ENCODE data around the gene DOP1A. TPM values are rescaled to one million over a fixed set of nuclear protein-coding genes. Genes with fewer than 3 reads are reported as not detected.

Gene DOP1A
- total RNA-seq, 1 donor from 2014 or later: 36.9 TPM

DNA sequence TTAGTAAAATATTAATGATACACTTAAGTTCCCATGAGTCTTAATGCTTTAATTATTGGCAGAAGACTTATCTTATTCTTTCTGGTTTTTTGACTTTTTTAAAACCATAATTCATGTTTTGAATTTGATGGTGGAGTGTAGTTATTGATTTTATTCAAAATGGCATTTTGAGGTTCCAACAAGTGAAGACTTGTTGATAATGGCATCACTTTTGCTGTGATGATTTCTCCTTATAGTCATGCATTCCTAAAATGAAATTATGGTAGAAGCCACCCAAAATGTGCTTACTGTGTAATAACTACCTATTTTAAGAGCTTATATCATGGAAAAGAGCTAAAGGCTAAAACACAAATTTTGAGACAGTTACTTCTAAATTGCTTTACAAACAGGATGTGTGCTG lies 2.2 kb downstream of the DOP1A start:
- H3K36me3 Mint-ChIP-seq: no peaks in the 10 kb centered on the region
- no peak overlapping the region for H3K27ac Mint-ChIP-seq
- no peaks in the 10 kb centered on the region for H3K9me3 Mint-ChIP-seq
- DNase-seq (ENCODE audit: low spot score in 2 of 2, unreplicated experiment in 2 of 2): no peak
- no peaks in the 10 kb centered on the region for H3K27me3 Mint-ChIP-seq (ENCODE audit: low read depth)
- TF ChIP-seq, protein P1, sequence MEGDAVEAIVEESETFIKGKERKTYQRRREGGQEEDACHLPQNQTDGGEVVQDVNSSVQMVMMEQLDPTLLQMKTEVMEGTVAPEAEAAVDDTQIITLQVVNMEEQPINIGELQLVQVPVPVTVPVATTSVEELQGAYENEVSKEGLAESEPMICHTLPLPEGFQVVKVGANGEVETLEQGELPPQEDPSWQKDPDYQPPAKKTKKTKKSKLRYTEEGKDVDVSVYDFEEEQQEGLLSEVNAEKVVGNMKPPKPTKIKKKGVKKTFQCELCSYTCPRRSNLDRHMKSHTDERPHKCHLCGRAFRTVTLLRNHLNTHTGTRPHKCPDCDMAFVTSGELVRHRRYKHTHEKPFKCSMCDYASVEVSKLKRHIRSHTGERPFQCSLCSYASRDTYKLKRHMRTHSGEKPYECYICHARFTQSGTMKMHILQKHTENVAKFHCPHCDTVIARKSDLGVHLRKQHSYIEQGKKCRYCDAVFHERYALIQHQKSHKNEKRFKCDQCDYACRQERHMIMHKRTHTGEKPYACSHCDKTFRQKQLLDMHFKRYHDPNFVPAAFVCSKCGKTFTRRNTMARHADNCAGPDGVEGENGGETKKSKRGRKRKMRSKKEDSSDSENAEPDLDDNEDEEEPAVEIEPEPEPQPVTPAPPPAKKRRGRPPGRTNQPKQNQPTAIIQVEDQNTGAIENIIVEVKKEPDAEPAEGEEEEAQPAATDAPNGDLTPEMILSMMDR (IDR thresholded peaks at IDR 0.05; ENCODE audit: unreplicated experiment): no peak
- H3K4me3 Mint-ChIP-seq: no peak overlapping the region
- H3K4me1 Mint-ChIP-seq: peaks cover 21% of the 10 kb centered on the region

DNA sequence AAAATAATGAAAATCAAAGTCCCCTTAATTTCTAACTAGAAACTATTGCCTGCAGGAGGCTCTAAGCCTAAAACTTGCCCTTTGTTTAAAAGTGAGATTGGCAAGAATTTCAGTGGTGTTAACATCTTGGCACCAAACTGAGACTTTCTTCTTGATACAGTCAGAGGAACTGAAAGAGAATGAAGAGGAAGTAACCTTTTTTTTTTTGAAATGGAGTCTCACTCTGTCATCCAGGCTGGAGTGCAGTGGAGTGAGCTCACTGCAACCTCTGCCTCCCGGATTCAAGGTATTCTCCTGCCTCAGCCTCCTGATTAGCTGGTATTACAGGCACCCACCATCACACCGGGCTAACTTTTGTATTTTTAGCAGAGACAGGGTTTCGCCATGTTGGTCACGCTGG lies 3.6 kb downstream of the DOP1A start:
- H3K27me3 Mint-ChIP-seq (ENCODE audit: low read depth): no peaks in the 10 kb centered on the region

DNA sequence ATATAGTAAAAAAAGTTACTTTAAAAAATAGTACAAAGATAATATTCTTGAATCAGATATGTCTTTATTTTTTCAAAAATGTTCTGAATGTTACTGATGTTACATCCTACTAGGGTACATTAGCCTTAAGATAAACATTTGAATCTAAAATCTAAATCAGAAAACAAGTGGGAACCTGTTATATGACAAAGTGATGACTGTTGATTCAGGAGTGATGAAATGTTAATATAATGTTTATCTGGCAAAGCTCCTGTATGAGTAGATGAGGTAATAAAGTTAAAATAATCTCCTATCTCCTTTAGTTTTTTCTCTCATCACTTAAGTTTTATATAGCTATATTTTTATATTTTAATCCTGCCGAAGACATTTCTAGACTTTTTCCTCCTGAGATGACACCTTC lies 4.2 kb downstream of the DOP1A start:
- DNase-seq (ENCODE audit: low spot score in 2 of 2, unreplicated experiment in 2 of 2): no peak
- Mint-ChIP-seq H3K9me3 (peaks cover 11% of the 10 kb centered on the region), H3K4me3 (no peak overlapping the region), H3K27ac (no peak overlapping the region), H3K27me3 (ENCODE audit: low read depth) (no peaks in the 10 kb centered on the region), H3K36me3 (peaks cover 11% of the 10 kb centered on the region), H3K4me1 (peaks cover 17% of the 10 kb centered on the region)
- TF ChIP-seq, protein P1 (IDR thresholded peaks at IDR 0.05; ENCODE audit: unreplicated experiment): no peak

More for the DNA sequence above, 3.6 kb downstream of the DOP1A start:
- H3K4me1 Mint-ChIP-seq: peaks cover 17% of the 10 kb centered on the region
- DNase-seq (ENCODE audit: low spot score in 2 of 2, unreplicated experiment in 2 of 2): no peak
- peaks cover 11% of the 10 kb centered on the region for H3K36me3 Mint-ChIP-seq
- peaks cover 11% of the 10 kb centered on the region for H3K9me3 Mint-ChIP-seq
- no peak overlapping the region for H3K4me3 Mint-ChIP-seq
- TF ChIP-seq, protein P1 (IDR thresholded peaks at IDR 0.05; ENCODE audit: unreplicated experiment): no peak
- peak overlapping the region; percentile 30 for H3K27ac Mint-ChIP-seq

DNA sequence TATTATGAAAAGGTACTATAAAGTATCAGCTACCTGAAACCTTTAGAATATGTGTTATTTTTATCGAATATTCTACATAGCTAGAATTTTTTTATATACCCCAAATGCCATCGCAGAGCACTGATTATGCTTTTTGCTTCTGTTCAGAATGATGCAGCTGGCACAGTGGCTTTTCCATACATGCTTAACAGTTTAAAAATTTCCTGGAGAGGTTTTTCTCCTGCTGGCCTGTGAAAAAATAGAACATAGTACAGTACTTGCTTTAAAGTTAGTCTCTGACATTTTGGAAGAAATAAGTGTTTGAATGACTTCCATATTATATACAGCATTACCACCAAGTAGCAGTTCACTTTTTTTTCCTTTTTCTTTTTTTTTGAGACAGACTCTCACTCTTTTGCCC lies 5.3 kb downstream of the DOP1A start:
- Mint-ChIP-seq H3K36me3 (peaks cover 11% of the 10 kb centered on the region), H3K9me3 (peaks cover 11% of the 10 kb centered on the region), H3K27me3 (ENCODE audit: low read depth) (no peaks in the 10 kb centered on the region), H3K4me3 (no peak overlapping the region), H3K27ac (no peak overlapping the region), H3K4me1 (peaks cover 17% of the 10 kb centered on the region)
- DNase-seq (ENCODE audit: low spot score in 2 of 2, unreplicated experiment in 2 of 2): no peak
- TF ChIP-seq, protein P1 (IDR thresholded peaks at IDR 0.05; ENCODE audit: unreplicated experiment): no peak

DNA sequence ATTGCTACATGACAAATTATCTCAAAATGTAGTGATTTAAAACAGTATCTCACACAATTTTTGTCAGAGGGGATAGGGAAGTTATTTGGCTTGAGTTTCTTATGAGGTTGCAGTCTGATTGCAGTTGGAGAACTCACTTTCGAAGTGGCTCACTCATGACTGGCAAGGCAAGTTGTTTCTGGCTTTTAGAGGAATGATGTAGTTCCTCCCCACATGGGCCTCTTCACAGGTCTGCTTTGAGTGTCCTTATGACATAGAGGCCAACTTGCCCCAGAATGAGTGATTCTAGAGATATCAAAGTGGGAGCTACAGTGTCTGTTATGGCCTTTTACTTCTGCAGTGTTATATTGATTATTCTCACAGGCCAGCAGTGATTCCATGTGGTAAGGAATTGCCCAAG lies 6.1 kb downstream of the DOP1A start:
- no peak overlapping the region for H3K27ac Mint-ChIP-seq
- H3K4me3 Mint-ChIP-seq: no peak overlapping the region
- H3K4me1 Mint-ChIP-seq: peaks cover 14% of the 10 kb centered on the region
- H3K9me3 Mint-ChIP-seq: peaks cover 11% of the 10 kb centered on the region
- H3K27me3 Mint-ChIP-seq (ENCODE audit: low read depth): no peaks in the 10 kb centered on the region
- H3K36me3 Mint-ChIP-seq: peaks cover 11% of the 10 kb centered on the region
- DNase-seq (ENCODE audit: low spot score in 2 of 2, unreplicated experiment in 2 of 2): no peak
- TF ChIP-seq, protein P1 (IDR thresholded peaks at IDR 0.05; ENCODE audit: unreplicated experiment): no peak

DNA sequence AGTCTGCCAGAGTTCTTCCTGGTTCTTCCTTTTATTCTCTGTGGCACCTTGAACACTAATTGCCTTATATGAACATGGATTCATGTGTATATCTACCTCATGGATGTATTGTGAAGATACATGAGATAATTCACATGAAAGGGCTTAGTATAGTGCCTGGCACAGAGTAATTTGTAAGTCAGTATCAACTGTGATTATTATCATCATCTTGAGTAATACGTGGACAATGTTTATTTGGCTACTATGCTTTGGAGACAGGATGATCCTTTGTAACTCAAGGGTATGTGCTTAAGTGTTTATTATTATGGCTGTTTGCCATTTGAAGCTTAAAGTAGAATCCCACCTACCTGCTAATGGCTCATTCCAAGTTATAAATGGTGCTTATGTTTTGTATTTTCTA lies 16.0 kb downstream of the DOP1A start:
- Mint-ChIP-seq H3K27ac (no peak overlapping the region), H3K27me3 (ENCODE audit: low read depth) (no peaks in the 10 kb centered on the region), H3K36me3 (peaks cover 13% of the 10 kb centered on the region), H3K4me1 (no peaks in the 10 kb centered on the region), H3K4me3 (no peak overlapping the region), H3K9me3 (peaks cover 23% of the 10 kb centered on the region)
- DNase-seq (ENCODE audit: low spot score in 2 of 2, unreplicated experiment in 2 of 2): no peak
- TF ChIP-seq, protein P1 (IDR thresholded peaks at IDR 0.05; ENCODE audit: unreplicated experiment): no peak

All from mesothelial cell of epicardium (in vitro differentiated cells).